AG09319 (cell line): ENCODE data around the gene MSL3B.

Experiments
- DNase-seq: peaks from one replicate; pipeline ENCODE4 v3.0.0-alpha.2; 2010; ENCODE audit warnings: low read depth; ENCODE audit errors: extremely low read depth
- TF ChIP-seq, protein P1 (sequence below): IDR thresholded peaks from 2 replicates; pipeline ENCODE4 v1.5.1; 2011; ENCODE audit warnings: low read depth, mild to moderate bottlenecking, inconsistent platforms, low read length, moderate library complexity

MSL3B gene

GRCh38 chr2:233853353-233853752, 14.8 kb downstream of the MSL3B start:
- TF ChIP-seq, protein P1, sequence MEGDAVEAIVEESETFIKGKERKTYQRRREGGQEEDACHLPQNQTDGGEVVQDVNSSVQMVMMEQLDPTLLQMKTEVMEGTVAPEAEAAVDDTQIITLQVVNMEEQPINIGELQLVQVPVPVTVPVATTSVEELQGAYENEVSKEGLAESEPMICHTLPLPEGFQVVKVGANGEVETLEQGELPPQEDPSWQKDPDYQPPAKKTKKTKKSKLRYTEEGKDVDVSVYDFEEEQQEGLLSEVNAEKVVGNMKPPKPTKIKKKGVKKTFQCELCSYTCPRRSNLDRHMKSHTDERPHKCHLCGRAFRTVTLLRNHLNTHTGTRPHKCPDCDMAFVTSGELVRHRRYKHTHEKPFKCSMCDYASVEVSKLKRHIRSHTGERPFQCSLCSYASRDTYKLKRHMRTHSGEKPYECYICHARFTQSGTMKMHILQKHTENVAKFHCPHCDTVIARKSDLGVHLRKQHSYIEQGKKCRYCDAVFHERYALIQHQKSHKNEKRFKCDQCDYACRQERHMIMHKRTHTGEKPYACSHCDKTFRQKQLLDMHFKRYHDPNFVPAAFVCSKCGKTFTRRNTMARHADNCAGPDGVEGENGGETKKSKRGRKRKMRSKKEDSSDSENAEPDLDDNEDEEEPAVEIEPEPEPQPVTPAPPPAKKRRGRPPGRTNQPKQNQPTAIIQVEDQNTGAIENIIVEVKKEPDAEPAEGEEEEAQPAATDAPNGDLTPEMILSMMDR: no peak
- DNase-seq: no peak

- no peak for DNase-seq
- TF ChIP-seq, protein P1: no peak
These were observed 16.1 kb downstream of the MSL3B start for GRCh38 chr2:233852056-233852455.

GRCh38 chr2:233851169-233851568, 17.0 kb downstream of the MSL3B start:
- TF ChIP-seq, protein P1: no peak
- no peak for DNase-seq

DNA sequence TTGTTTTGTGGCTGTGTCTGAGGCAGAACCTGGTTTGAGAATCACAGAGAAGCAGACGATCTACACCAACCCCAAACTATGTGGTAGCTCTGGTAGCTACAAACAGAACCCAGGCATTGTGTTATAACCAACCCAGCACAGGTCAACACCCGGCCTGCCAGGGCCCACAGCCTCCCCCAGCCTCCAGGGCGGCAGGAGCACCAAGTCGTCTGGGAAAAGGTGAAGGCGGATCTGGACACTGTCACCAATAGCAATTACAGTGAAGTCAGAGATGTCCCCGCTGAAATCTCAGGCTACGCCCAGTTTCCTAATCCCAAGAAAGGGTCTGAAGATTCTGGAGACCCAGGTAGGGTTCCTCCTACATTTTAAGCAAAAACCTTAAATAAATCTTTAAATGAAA, 17.4 kb downstream of the MSL3B start:
- TF ChIP-seq, protein P1: no peak
- no peak for DNase-seq

- TF ChIP-seq, protein P1: no peak
- DNase-seq: no peak
These were observed 18.4 kb downstream of the MSL3B start for GRCh38 chr2:233849607-233850271.

- no peak for DNase-seq
- TF ChIP-seq, protein P1: no peak
These were observed 19.9 kb downstream of the MSL3B start for GRCh38 chr2:233848276-233848675.

- no peak for DNase-seq
- TF ChIP-seq, protein P1: no peak
These were observed 20.8 kb downstream of the MSL3B start for GRCh38 chr2:233847248-233847898.
